ENCODE measurements around the gene DEFB129.
"Not testable (repeated sequence)": the region's sequence is repeated elsewhere in the genome, so short reads cannot be mapped to it uniquely, and the experiment has no call there.

DEFB129 gene

GRCh38 chr20:226958-227357 is at the start of gene DEFB129:
Gene DEFB129, plus strand, starts transcription at chr20:227258. Its CDS starts 31 bp downstream, at chr20:227289.
- Histone ChIP-seq H3K36me3 (ENCODE audit: insufficient read depth, low read length) (no peaks in the 10 kb centered on the region), H3K4me1 (ENCODE audit: insufficient read depth, low read length) (no peaks in the 10 kb centered on the region), H3K9ac (ENCODE audit: low read depth, low read length) (no peak within 1 kb of the TSS), H3K9me3 (ENCODE audit: control insufficient read depth, insufficient read depth, low read length) (no peaks in the 10 kb centered on the region)

- Histone ChIP-seq H3K36me3 (ENCODE audit: insufficient read depth, low read length) (no peaks in the 10 kb centered on the region), H3K9ac (ENCODE audit: low read depth, low read length) (no peak overlapping the region), H3K4me1 (ENCODE audit: insufficient read depth, low read length) (no peaks in the 10 kb centered on the region), H3K9me3 (ENCODE audit: control insufficient read depth, insufficient read depth, low read length) (no peaks in the 10 kb centered on the region)
These were observed 42.8 kb upstream of the DEFB129 start for GRCh38 chr20:184288-184687.

GRCh38 chr20:187733-188132 is 39.3 kb upstream of the DEFB129 start:
- Histone ChIP-seq H3K4me1 (ENCODE audit: insufficient read depth, low read length) (no peaks in the 10 kb centered on the region), H3K9me3 (ENCODE audit: control insufficient read depth, insufficient read depth, low read length) (no peaks in the 10 kb centered on the region; the same call in 1 of the 2 replicates)

GRCh38 chr20:189611-190010 is 37.4 kb upstream of the DEFB129 start, which contains the start of gene DEFB128:
Gene DEFB128, minus strand, starts transcription at chr20:189711. Its CDS starts 88 bp downstream, at chr20:189623.
- no peak within 1 kb of the TSS for H3K9ac ChIP-seq (ENCODE audit: low read depth, low read length)
- H3K36me3 ChIP-seq (ENCODE audit: insufficient read depth, low read length): no peaks in the 10 kb centered on the region
- no peaks in the 10 kb centered on the region for H3K4me1 ChIP-seq (ENCODE audit: insufficient read depth, low read length)
- no peaks in the 10 kb centered on the region; the same call in 1 of the 2 replicates for H3K9me3 ChIP-seq (ENCODE audit: control insufficient read depth, insufficient read depth, low read length)

More at GRCh38 chr20:187733-188132, 39.3 kb upstream of the DEFB129 start:
- Histone ChIP-seq H3K36me3 (ENCODE audit: insufficient read depth, low read length) (no peaks in the 10 kb centered on the region), H3K9ac (ENCODE audit: low read depth, low read length) (no peak overlapping the region)

DNA sequence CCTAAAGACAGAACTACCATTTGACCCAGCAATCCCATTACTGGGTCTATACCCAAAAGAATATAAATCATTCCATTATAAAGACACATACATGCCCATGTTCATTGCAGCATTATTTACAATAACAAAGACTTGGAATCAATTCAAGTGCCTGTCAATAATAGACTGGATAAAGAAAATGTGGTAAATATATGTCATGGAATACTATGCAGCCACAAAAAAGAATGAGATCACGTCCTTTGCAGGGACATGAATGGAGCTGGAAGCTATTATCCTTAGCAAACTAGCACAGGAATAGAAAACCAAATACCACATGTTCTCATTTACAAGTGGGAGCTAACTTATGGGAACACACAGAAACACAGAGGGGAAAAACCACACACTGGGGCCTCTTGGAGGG is 28.8 kb upstream of the DEFB129 start:
- no peak overlapping the region for H3K9ac ChIP-seq (ENCODE audit: low read depth, low read length)
- H3K4me1 ChIP-seq (ENCODE audit: insufficient read depth, low read length): no peaks in the 10 kb centered on the region
- no peaks in the 10 kb centered on the region for H3K36me3 ChIP-seq (ENCODE audit: insufficient read depth, low read length)
- no peaks in the 10 kb centered on the region for H3K9me3 ChIP-seq (ENCODE audit: control insufficient read depth, insufficient read depth, low read length)

DNA sequence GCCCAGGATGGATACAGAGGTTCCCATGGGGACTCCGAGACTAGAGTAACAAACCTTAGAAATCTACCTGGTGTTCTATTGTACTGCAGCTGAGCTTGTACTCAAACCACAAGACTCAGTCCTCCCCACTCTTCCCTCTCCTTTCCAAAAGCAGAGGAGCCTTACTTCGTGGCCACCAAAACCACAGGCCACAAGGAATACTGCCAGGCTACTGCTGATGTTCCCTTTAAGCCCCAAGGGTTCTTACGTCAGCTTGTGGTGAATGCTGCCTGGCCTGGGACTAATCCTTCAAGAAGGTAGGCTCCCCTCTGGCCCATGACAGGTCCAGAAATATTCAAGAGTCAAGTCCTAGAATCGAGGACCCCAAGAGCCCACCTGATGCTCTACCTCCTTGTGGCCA is 27.1 kb upstream of the DEFB129 start:
- Histone ChIP-seq H3K36me3 (ENCODE audit: insufficient read depth, low read length) (no peaks in the 10 kb centered on the region), H3K9me3 (ENCODE audit: control insufficient read depth, insufficient read depth, low read length) (no peaks in the 10 kb centered on the region), H3K4me1 (ENCODE audit: insufficient read depth, low read length) (no peaks in the 10 kb centered on the region)

DNA sequence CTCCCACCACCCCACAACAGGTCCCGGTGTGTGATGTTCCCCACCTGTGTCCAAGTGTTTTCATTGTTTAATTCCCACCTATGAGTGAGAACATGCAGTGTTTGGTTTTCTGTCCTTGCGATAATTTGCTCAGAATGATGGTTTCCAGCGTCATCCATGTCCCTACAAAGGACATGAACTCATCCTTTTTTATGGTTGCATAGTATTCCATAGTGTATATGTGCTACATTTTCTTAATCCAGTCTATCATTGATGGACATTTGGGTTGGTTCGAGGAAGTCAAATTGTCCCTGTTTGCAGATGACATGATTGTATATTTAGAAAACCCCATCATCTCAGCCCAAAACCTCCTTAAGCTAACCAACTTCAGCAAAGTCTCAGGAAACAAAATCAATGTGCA is 23.4 kb upstream of the DEFB129 start:
- not testable (repeated sequence) for H3K9me3 ChIP-seq (ENCODE audit: control insufficient read depth, insufficient read depth, low read length); H3K4me1 ChIP-seq (ENCODE audit: insufficient read depth, low read length); H3K36me3 ChIP-seq (ENCODE audit: insufficient read depth, low read length); H3K9ac ChIP-seq (ENCODE audit: low read depth, low read length)

More for the DNA sequence above, 27.1 kb upstream of the DEFB129 start:
- H3K9ac ChIP-seq (ENCODE audit: low read depth, low read length): no peak overlapping the region

DNA sequence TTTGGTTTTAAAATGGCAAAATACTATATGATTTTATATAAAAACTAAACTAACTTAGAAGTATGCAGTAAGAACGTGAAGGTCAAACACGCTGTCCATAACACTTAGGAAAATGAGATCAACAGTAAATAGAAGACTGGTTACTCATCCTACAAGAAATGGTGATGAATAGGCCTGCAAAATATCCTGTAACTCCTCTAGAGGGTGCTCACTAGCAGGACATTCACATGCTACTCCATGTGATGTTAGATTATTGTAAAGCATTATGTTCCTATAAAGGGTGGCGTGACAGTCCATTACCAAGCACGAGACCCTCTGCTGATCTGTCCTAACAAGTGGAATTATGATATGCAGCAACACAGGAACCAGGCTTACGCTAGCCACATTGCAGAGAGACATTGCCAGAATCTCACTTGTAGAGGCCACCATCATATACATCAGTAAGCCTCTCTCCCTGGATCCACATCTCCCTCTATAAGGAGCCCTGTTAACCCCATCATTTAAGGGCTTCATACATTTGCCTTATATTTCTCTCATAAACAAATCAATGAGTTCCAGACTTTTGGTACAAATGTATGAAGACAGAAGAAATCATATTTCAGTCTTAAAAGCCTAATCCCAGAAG is 18.0 kb upstream of the DEFB129 start:
- no peak overlapping the region for H3K9ac ChIP-seq (ENCODE audit: low read depth, low read length)
- no peaks in the 10 kb centered on the region for H3K36me3 ChIP-seq (ENCODE audit: insufficient read depth, low read length)
- H3K9me3 ChIP-seq (ENCODE audit: control insufficient read depth, insufficient read depth, low read length): no peaks in the 10 kb centered on the region
- H3K4me1 ChIP-seq (ENCODE audit: insufficient read depth, low read length): no peaks in the 10 kb centered on the region

- Histone ChIP-seq H3K36me3 (ENCODE audit: insufficient read depth, low read length) (no peaks in the 10 kb centered on the region), H3K9me3 (ENCODE audit: control insufficient read depth, insufficient read depth, low read length) (no peaks in the 10 kb centered on the region), H3K9ac (ENCODE audit: low read depth, low read length) (no peak overlapping the region), H3K4me1 (ENCODE audit: insufficient read depth, low read length) (no peaks in the 10 kb centered on the region)
These were observed 16.1 kb upstream of the DEFB129 start for GRCh38 chr20:210809-211502.

DNA sequence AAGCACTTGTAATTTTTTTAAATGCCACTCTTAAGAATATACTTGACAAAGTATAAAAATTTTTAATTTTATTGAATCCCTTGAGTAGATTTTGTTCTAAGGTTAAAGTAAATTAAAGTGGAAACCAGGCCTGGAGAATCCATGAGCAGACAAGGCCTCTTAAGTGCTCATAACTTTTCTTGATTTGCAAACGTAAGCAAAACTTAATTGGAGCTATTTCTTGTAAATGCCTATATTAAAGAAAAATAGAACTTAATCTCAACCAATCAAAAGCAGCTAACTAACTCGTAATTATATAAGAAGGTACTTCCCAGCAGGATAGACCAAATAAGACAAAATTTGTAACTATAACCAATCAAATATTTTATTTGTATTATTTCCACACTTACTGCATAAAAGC is 12.7 kb upstream of the DEFB129 start:
- Histone ChIP-seq H3K9me3 (ENCODE audit: control insufficient read depth, insufficient read depth, low read length) (no peaks in the 10 kb centered on the region), H3K4me1 (ENCODE audit: insufficient read depth, low read length) (no peaks in the 10 kb centered on the region; the same call in 1 of the 2 replicates), H3K9ac (ENCODE audit: low read depth, low read length) (no peak overlapping the region), H3K36me3 (ENCODE audit: insufficient read depth, low read length) (no peaks in the 10 kb centered on the region)

- no peaks in the 10 kb centered on the region for H3K36me3 ChIP-seq (ENCODE audit: insufficient read depth, low read length)
- no peaks in the 10 kb centered on the region for H3K9me3 ChIP-seq (ENCODE audit: control insufficient read depth, insufficient read depth, low read length)
- H3K4me1 ChIP-seq (ENCODE audit: insufficient read depth, low read length): no peaks in the 10 kb centered on the region; the same call in 1 of the 2 replicates
- no peak overlapping the region for H3K9ac ChIP-seq (ENCODE audit: low read depth, low read length)
These were observed 11.3 kb upstream of the DEFB129 start for GRCh38 chr20:215796-216195.

- no peaks in the 10 kb centered on the region for H3K36me3 ChIP-seq (ENCODE audit: insufficient read depth, low read length)
- H3K9me3 ChIP-seq (ENCODE audit: control insufficient read depth, insufficient read depth, low read length): no peaks in the 10 kb centered on the region
- H3K9ac ChIP-seq (ENCODE audit: low read depth, low read length): no peak overlapping the region
- no peaks in the 10 kb centered on the region; the same call in 1 of the 2 replicates for H3K4me1 ChIP-seq (ENCODE audit: insufficient read depth, low read length)
These were observed 9.8 kb upstream of the DEFB129 start for GRCh38 chr20:217266-217665.

GRCh38 chr20:219290-220115 is 7.6 kb upstream of the DEFB129 start:
- H3K36me3 ChIP-seq (ENCODE audit: insufficient read depth, low read length): no peaks in the 10 kb centered on the region
- H3K4me1 ChIP-seq (ENCODE audit: insufficient read depth, low read length): no peaks in the 10 kb centered on the region; the same call in 1 of the 2 replicates
- no peaks in the 10 kb centered on the region for H3K9me3 ChIP-seq (ENCODE audit: control insufficient read depth, insufficient read depth, low read length)
- no peak overlapping the region for H3K9ac ChIP-seq (ENCODE audit: low read depth, low read length)

GRCh38 chr20:221258-221830 is 5.7 kb upstream of the DEFB129 start:
- Histone ChIP-seq H3K36me3 (ENCODE audit: insufficient read depth, low read length) (no peaks in the 10 kb centered on the region), H3K9me3 (ENCODE audit: control insufficient read depth, insufficient read depth, low read length) (no peaks in the 10 kb centered on the region), H3K4me1 (ENCODE audit: insufficient read depth, low read length) (no peaks in the 10 kb centered on the region; the same call in 1 of the 2 replicates), H3K9ac (ENCODE audit: low read depth, low read length) (no peak overlapping the region)
